Liver (tissue), 3 donors: ENCODE data around the gene MASP2.
"Not testable (repeated sequence)": the region's sequence is repeated elsewhere in the genome, so short reads cannot be mapped to it uniquely, and the experiment has no call there.

Source experiments
- FOXA2 ChIP-seq: IDR thresholded peaks from 2 replicates; pipeline ENCODE4 v1.6.1; 2016; ENCODE audit warnings: antibody characterized with exemption
- GABPA ChIP-seq, 2 donors: IDR thresholded peaks in 1 of 2; conservative IDR thresholded peaks in 1 of 2; 2 replicates each; pipeline ENCODE4 v1.6.1; 2016; ENCODE audit warnings: antibody characterized with exemption in 2 of 2, mild to moderate bottlenecking in 1 of 2, moderate library complexity in 1 of 2
- MAX ChIP-seq: IDR thresholded peaks from 2 replicates; pipeline ENCODE4 v1.6.1; 2016; ENCODE audit warnings: antibody characterized with exemption
- TF ChIP-seq, protein P1 (sequence below): fragments of 150-350 bp; IDR thresholded peaks from 2 replicates; pipeline ENCODE4 v1.5.1; 2017; ENCODE audit warnings: improper control_type of control experiment, low read depth, low read length; ENCODE audit not compliant: missing input control
- donor health status: healthy.
- donor health status: healthy.

DNA sequence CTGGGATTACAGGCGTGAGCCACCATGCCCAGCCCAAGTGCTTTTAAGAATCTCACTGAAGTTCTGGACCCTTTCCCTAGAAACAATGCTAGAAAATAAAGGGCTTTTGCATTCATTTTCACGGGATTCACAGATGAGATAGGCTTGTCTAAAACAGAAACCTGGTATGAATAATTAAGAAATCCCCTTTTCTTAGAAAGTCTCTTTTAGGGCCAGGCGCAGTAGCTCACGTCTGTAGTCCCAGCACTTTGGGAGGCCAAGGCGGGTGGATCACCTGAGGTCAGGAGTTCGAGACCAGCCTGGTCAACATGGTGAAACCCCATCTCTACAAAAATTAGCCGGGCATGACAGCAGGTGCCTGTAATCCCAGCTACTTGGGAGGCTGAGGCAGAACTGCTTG is 26.4 kb upstream of the MASP2 start:
- TF ChIP-seq, protein P1, sequence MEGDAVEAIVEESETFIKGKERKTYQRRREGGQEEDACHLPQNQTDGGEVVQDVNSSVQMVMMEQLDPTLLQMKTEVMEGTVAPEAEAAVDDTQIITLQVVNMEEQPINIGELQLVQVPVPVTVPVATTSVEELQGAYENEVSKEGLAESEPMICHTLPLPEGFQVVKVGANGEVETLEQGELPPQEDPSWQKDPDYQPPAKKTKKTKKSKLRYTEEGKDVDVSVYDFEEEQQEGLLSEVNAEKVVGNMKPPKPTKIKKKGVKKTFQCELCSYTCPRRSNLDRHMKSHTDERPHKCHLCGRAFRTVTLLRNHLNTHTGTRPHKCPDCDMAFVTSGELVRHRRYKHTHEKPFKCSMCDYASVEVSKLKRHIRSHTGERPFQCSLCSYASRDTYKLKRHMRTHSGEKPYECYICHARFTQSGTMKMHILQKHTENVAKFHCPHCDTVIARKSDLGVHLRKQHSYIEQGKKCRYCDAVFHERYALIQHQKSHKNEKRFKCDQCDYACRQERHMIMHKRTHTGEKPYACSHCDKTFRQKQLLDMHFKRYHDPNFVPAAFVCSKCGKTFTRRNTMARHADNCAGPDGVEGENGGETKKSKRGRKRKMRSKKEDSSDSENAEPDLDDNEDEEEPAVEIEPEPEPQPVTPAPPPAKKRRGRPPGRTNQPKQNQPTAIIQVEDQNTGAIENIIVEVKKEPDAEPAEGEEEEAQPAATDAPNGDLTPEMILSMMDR, result not testable (repeated sequence)
- not testable (repeated sequence) for TF ChIP-seq MAX; FOXA2; GABPA (IDR thresholded peaks at IDR 0.05 in 1 of 2, conservative IDR thresholded peaks at IDR 0.05 in 1 of 2)
